GM21381 (cell line): Measurements from ENCODE around the gene GTF2IRD1.
"Not testable (repeated sequence)": the region's sequence is repeated elsewhere in the genome, so short reads cannot be mapped to it uniquely, and the experiment has no call there.

Source experiments
- ATAC-seq: cut with Tn5 transposase; IDR thresholded peaks from one replicate; pipeline ENCODE4 v1.9.1; 2021; ENCODE audit warnings: mild to moderate bottlenecking, moderate library complexity; ENCODE audit not compliant: unreplicated experiment

GTF2IRD1 gene, protein sequence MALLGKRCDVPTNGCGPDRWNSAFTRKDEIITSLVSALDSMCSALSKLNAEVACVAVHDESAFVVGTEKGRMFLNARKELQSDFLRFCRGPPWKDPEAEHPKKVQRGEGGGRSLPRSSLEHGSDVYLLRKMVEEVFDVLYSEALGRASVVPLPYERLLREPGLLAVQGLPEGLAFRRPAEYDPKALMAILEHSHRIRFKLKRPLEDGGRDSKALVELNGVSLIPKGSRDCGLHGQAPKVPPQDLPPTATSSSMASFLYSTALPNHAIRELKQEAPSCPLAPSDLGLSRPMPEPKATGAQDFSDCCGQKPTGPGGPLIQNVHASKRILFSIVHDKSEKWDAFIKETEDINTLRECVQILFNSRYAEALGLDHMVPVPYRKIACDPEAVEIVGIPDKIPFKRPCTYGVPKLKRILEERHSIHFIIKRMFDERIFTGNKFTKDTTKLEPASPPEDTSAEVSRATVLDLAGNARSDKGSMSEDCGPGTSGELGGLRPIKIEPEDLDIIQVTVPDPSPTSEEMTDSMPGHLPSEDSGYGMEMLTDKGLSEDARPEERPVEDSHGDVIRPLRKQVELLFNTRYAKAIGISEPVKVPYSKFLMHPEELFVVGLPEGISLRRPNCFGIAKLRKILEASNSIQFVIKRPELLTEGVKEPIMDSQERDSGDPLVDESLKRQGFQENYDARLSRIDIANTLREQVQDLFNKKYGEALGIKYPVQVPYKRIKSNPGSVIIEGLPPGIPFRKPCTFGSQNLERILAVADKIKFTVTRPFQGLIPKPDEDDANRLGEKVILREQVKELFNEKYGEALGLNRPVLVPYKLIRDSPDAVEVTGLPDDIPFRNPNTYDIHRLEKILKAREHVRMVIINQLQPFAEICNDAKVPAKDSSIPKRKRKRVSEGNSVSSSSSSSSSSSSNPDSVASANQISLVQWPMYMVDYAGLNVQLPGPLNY

GRCh38 chr7:74453322-74454011 lies at the start of gene GTF2IRD1:
GTF2IRD1 (plus strand) TSS chr7:74453906; CDS start chr7:74508081, 54,175 bp downstream.
- no peak for ATAC-seq

GRCh38 chr7:74404388-74404700 lies 49.4 kb upstream of the GTF2IRD1 start:
- no peak for ATAC-seq

DNA sequence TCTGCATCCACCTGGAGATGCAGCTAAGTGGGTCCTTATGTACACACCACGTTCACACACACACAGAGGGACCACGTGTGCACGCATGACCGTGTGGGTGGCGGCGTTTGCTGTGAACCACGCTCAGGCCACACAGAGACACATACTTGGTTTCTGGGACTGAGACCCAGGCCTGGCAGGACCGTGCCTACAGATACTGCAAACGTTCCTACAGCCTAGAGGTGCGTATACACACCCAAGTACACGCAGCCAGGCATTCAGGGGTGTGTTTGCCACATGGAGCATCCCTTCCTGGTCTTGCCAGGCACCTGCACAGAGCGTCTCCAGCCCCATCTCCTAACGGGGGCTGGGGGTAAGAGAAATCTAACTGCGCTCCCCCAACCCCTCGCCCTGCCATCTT lies 49.0 kb upstream of the GTF2IRD1 start:
- no peak for ATAC-seq

- no peak for ATAC-seq
Observed at GRCh38 chr7:74405191-74405898, 48.4 kb upstream of the GTF2IRD1 start.

DNA sequence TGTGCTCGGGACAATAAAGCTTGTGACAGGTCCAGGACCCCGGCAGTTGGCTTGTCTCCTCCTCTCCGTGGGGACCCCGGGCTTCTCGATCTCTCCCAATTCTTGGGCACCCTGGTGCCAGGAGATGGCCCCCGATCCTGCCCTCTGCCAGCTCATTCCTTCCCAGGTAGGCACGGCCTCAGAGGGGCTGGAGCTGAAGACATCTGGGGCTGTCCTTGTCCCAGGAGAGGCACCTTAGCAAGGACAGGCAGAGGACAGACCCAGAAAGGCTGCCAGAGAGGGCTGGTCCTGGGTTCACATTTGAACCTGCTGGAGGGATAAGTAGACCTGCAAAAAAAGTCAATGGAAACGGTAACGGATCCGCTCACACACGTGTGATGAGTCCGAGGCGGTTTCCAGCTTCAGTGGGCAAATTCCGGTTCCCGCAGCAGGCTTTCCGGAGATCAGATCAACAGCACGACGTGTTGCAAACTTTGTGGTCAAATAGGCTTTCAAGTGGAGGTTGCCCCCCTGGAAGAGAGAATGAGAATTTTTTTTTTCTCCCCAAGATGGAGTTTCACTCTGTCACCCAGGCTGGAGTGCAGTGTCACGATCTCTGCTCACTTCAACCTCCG lies 47.7 kb upstream of the GTF2IRD1 start:
- no peak for ATAC-seq

DNA sequence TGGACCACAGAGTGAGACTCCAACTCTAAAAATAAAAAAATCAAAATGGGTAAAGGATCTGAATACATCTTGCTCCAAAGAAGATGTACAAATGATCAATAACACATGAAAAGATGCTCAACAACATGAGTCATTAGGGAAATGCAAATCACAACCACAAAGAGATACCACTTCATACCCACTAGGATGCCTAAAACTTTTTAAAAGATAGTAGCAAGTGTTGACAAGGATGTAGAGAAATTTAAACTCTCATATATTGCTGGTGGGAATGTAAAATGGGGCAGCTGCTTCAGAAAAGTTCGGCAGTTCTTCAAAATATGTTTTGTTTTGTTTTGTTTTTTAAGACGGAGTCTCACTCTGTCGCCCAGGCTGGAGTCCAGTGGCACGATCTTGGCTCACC lies 45.7 kb upstream of the GTF2IRD1 start:
- ATAC-seq, result no peak

DNA sequence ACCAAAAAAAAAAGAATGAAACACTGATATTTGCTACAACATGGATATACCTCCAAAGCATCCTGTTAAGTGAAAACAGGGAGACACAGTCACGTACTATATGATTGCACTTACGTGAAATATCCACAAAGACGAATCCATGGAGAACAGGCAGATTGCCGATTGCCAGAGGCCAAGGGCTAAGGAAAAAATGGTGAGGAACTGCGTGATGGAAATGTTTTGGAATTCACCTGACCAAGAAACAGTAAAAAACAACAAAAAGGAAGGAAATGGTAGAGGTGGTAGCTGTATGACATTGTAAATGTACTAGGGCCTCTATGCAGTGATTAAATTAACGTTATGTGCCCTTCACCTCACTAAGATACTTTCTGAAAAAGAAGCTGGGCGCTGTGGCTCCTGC lies 44.1 kb upstream of the GTF2IRD1 start:
- no peak for ATAC-seq

- no peak for ATAC-seq
Observed at GRCh38 chr7:74410772-74411171, 42.9 kb upstream of the GTF2IRD1 start.

DNA sequence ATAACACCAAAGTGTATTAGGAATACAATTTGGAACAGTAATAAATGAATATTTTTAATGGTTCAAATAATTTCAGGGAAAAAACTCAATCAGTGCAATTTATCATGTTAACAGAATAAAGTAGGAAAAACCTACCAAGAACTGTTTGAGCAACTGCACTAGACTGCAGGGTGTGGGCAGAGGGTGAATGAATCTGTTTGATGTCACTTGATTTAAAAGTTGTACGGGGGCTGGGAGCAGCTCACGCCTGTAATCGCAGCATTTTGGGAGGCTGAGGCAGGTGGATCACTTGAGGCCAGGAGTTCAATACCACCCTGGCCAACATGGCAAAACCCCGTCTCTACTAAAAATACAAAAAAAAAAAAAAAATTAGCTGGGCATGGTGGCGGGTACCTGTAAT lies 42.1 kb upstream of the GTF2IRD1 start:
- not testable (repeated sequence) for ATAC-seq

DNA sequence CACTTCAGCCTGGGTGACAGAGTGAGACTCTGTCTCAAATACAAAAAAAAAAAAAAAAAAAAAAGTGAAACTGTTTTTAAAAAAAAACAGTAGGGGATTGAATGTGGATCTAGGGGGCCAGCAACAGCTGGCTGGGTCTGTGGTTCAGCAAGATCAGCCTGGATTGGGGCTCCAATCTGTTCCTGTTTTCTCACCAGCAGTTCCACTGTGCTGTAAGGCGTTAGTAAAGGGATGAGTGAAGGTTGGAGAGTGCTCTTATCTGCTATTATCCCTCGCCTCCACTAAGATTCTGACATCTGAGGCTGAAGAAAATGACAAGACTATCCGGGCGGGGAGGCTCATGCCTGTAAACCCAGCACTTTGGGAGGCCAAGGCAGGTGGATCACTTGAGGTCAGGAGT lies 41.6 kb upstream of the GTF2IRD1 start:
- no peak for ATAC-seq

GRCh38 chr7:74412603-74413002 lies 41.1 kb upstream of the GTF2IRD1 start:
- no peak for ATAC-seq

DNA sequence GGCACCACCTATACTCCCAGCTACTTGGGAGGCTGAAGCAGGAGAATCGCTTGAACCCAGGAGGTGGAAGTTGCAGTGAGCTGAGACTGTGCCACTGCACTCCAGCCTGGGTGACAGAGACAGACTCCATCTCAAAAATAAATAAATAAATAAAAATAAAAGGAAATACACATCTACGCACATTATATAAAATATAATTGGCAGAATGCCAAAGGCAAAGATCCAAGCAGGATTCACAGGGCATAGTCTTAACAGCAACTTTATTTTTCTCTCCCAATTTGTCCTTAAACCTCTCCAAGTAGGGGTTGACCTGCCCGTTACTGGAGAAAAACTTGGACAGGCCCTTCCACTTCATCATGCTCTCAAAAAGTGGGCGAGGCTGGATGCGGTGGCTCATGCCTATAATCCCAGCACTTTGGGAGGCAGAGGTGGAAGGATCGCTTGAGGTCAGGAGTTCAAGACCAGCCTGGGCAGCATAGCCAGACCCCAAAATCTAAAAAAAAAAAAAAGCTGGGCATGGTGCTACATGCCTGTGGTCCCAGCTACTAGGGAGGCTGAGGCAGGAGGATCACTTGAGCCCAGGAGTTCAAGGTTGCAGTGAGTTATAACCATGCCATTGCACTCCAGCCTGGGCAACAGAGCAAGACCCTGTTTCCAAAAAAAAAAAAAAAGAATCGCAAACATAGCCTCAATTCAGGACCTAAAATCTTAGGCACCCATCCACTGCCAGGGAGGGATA lies 38.9 kb upstream of the GTF2IRD1 start:
- ATAC-seq, result not testable (repeated sequence)

DNA sequence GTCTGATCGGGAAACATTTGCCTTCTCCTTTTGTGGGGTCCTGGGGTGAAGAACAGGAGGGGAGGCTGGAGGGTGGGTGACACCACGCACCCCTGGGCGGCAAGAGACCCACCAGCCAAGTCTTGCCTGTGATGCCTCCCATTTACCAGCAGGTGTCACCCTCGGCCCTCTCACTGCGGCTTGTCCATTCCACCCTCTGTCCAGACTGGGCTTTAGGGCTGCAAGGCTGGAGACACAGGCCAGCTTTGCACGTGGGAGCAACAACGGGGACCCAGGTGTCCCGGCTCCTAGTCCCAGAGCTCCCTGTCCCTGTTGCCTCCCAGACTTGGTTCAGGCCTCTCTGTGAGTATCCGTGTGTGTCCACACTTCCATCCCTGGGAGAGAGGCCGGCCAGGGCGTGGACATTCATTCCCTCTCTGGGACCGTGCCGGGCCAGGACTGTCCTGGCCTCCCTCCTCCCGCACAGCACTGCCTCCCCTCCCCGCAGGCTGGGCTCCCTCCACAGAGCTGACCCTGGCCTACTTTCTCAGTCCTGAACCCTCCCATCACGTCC lies 36.2 kb upstream of the GTF2IRD1 start:
- no peak for ATAC-seq

GRCh38 chr7:74418076-74418475 lies 35.6 kb upstream of the GTF2IRD1 start:
- ATAC-seq, result no peak

- ATAC-seq, result no peak
Observed at GRCh38 chr7:74418538-74418937, 35.2 kb upstream of the GTF2IRD1 start.

DNA sequence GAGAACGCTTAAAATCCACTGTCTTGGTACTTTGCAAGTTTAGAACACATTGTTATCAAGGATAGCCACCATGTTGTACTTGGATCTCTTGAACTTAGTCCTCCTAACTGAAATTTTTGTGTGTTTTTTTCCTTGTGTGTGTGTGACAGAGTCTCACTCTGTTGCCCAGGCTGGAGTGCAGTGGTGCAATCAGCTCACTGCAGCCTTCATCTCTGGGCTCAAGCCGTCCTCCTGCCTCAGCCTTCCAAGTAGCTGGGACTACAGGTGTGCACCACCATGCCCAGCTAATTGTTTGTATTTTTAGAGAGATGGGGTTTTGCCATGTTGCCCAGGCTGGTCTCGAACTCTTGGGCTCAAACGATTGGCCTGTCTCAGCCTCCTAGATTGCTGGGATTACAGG lies 34.5 kb upstream of the GTF2IRD1 start:
- ATAC-seq, result not testable (repeated sequence)

GRCh38 chr7:74420006-74420405 lies 33.7 kb upstream of the GTF2IRD1 start:
- ATAC-seq, result no peak

DNA sequence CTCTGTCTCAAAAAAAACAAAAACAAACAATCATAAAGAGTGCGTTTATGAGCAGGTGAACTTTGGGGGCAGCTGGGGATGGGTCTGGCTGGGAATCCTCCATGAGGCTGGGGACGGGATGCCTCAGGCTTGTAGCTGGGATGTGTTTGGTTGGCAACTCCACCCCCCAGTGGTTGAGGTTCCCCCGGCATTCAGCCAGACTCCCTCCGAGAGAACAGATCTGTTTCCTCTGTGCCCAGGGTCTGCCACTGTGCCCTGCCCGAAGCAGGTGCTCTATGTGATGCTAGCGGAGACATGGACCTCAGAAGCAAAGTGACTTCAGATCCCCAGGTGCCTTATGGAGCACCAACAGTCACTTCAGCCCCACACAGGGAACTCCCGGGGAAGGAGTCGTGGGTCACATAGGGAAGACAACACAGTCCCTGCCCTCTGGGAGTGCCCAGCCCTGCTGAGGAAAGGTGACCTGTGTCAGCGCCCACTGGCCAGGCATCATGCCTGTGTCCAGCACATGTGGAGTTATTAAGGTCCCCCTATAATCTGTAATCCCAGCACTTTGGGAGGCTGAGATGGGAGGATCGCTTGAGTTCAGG lies 29.3 kb upstream of the GTF2IRD1 start:
- ATAC-seq, result no peak

- ATAC-seq, result no peak
Observed at GRCh38 chr7:74428023-74428422, 25.7 kb upstream of the GTF2IRD1 start.
